GM21390 (cell line): ENCODE results near the gene ELF2.
"Not testable (repeated sequence)": the region's sequence is repeated elsewhere in the genome, so short reads cannot be mapped to it uniquely, and the experiment has no call there.

Source experiments
- ATAC-seq: cut with Tn5 transposase; IDR thresholded peaks from one replicate; pipeline ENCODE4 v1.9.1; 2021; ENCODE audit not compliant: unreplicated experiment

Gene ELF2

DNA sequence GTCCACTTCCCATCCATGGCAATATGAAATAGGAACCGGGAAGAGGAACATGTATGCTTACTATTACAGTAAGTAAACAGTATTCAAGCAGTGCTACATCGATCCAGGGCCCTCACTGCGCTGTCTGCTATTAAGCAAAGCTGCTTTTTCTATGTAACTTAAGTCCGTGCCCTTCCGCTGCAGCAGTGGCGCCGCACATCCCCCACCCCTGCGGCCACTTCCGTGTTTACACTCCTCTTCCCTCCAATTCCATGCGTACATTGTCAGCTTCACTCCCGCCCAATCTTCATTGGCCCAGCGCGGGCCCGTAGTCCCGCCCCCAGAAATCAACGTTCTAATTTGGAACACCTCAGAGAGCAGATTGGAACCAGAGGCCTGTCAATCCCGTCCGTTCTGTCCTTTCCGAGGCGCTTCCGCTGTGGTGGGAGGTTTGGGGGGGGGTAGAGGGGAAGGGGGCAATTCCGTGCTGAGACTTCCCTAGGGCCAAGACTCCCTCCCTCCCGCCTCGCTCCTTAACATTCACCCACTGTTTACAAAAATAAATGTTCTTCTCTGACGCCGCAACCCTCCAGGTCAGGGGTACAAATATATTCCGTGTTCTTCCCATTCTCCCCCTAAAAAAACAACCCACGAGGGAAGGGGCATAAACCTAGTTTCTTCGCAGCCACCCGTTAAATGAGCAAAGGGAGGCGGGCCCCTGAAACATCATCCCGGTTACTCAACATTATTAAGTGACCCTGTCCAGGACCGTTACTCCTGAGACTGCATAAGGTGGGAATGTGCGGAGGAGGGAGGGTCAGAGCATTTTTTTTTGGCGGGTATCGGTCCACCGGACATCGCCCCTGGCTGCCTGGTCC lies 94.0 kb downstream of the ELF2 start:
- ATAC-seq = peak; percentile 84

DNA sequence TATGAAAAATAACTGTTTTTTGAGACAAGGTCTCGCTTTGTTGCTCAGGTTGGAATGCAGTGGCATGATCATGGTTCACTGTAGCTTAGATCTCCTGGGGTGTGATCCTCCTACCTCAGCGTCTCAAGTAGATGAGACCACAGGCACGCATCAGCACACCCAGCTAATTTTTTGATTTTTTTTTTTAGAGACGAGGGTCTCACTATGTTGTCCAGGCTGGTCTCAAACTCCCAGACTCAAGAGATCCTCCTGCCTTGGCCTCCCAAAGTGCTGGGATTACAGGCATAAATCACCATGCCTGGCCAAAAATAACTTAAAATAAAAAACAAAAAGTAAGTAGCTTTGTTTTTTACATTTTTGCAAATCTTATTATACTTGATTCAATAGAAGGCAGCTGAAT lies 98.1 kb downstream of the ELF2 start:
- no peak for ATAC-seq

DNA sequence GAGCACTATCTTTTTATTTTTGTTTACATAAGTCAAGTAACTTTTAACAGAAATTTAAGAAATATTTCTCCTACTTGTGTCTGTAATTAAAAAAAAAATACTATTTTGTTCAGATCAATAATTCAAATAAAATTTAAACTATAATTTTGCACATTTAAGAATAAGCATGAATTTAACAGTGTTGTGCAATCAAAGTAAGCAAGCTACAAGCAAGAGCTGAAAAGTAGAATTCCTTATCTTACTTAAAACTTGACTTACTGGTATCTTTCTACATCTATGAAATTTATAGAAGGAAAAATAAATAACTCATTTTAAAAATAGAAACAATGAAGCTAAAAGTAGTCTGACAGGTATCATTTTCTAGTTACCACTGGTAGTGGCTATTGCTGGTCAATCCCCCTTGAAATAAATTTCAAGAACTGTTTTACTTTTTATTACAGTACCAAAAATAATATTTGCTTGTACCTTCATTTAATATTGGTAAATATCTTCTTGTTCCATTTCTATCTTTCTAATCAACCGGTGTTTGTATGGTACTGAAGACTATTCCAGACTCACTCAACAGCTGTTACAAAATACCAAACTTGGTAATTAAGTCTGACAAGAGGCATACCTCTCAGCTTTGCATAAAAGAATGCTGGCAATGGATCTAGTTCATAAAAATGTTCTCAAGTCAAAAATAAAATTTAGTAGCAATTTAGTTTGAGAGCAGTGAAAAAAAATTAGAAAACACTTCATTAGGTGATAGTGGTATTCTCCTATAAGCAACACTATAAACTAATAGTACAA lies 99.3 kb downstream of the ELF2 start:
- no peak for ATAC-seq

- no peak for ATAC-seq
These were observed 100.8 kb downstream of the ELF2 start for GRCh38 chr4:139076016-139076744.

DNA sequence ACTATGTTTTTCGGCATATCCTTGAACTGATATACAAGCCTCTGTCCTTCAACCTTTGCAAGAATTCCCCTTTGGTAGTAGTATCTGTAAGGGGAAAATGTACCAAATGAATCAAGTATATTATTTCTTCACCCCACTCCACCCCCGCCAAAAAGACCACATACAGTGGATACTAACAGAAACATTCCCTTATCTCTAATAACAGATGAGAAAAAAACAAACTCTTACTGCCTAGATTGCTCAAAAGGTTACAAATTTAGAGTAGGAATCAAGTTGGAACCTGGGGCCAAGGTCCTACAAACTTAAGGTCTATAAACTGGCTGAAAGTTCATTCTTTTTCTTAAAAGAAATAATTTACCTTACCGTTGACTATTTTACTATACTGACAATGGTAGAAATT lies 116.4 kb downstream of the ELF2 start:
- ATAC-seq = no peak

DNA sequence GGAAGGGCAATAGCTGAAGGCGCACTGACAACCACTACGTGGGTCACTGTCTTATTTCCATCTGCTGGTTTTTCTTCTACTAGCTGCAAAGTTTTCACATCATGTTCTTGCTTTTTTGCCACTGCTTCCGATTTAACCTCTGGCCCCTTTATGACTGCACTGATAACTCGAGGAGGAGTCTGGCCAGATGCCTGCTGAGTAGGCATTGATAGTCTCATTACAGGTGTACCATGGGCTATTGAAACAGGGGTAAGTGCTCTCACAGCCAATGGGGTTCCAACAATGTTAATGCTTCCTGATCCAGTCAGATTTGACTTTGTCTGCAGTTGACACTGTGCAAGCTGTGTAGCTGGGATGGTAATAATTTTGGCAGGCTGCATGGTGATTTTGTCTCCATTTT lies 118.0 kb downstream of the ELF2 start:
- not testable (repeated sequence) for ATAC-seq

GRCh38 chr4:139054791-139055505 lies 122.1 kb downstream of the ELF2 start:
- ATAC-seq = no peak

GRCh38 chr4:139053909-139054308 lies 123.1 kb downstream of the ELF2 start:
- ATAC-seq = no peak

DNA sequence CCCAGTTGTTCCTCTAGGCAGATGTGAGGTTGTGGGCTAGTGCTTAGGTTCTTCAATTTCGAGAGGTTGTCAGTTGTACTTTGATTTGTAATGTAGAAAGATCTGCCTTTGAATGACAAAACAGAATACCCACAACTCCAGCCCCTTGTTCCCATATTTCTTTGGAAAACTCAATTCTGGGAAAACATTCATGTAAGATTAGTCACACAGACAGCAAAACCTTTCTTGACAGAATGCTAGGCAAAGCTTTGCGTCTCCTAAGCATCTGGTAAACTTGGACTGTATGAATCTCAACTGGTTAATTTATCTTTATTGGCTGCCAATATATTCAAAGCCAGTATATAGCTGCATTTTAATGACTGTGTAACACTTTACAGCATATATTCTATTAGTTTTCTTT lies 126.6 kb downstream of the ELF2 start:
- ATAC-seq = no peak

DNA sequence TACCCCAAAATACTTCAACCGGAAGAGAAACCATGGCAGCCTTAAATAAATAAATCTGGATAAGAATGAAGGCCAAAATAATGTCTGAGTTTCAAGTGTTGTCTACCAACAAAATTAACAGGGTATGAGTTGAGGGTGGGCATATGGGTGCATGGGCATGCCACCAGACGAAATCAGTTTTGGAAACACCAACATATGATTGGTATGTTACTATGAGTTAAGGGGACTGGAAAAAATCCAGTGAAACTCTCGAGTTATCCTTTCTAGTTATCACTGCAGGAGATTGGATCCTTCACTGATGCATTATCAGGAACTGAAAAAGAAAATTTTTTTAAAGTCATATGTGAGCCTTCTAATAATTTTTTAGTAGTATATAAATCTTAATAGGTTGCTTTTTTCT lies 129.0 kb downstream of the ELF2 start:
- no peak for ATAC-seq

DNA sequence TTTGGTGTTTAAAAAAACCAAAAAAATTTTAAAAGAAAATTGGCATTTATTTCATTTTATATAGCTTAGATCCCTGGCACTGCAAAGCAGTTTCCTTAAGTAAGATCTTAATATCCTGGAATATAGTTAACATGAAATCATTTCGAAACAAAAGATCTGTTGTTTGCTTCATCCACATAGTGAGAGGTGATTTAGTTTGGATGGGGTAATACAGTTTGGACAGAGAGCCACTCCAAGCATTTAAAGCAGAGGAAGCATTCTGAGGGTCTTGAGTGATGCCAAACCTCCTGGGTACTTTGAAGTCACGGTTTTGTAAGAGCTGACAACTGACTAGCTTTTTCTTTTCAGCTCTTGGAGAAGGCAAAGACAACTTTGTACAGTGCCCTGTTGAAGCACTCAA lies 132.7 kb downstream of the ELF2 start:
- no peak for ATAC-seq

DNA sequence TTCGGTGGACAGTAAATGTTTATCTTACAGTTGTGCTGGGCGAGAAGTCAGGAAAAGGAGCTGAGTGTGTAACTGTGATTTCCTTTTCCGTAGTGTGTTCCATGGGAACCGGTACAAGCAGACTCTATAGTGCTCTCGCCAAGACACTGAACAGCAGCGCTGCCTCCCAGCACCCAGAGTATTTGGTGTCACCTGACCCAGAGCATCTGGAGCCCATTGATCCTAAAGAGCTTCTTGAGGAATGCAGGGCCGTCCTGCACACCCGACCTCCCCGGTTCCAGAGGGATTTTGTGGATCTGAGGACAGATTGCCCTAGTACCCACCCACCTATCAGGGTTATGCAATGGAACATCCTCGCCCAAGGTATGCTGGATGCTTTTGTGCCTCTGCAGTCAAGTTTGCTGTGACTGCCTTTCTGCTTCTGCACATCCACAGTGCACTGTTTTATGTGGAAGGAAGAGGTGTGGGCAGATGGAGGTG lies 134.0 kb downstream of the ELF2 start:
- ATAC-seq = no peak

GRCh38 chr4:139038874-139039443 lies 138.1 kb downstream of the ELF2 start:
- no peak for ATAC-seq

DNA sequence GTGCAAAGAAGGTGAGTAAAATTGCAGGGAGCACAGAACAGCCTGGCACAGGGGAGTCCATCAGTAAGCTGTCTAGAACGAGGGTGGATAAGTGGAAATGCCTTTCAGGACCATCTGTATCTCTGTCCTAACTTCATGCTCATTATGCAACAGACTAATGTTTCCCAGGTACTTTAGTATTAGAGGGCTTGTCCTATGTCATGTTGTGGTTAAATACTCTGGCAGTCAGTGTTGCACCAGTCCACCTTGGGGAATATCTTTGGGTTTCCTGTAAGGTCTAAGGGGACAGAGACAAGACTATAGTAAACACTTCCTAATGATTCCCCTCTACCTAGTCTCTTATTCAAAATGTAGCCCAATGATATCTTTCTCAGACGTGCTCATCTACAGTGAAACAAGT lies 140.1 kb downstream of the ELF2 start:
- no peak for ATAC-seq

GRCh38 chr4:139035650-139036049 lies 141.4 kb downstream of the ELF2 start:
- no peak for ATAC-seq

DNA sequence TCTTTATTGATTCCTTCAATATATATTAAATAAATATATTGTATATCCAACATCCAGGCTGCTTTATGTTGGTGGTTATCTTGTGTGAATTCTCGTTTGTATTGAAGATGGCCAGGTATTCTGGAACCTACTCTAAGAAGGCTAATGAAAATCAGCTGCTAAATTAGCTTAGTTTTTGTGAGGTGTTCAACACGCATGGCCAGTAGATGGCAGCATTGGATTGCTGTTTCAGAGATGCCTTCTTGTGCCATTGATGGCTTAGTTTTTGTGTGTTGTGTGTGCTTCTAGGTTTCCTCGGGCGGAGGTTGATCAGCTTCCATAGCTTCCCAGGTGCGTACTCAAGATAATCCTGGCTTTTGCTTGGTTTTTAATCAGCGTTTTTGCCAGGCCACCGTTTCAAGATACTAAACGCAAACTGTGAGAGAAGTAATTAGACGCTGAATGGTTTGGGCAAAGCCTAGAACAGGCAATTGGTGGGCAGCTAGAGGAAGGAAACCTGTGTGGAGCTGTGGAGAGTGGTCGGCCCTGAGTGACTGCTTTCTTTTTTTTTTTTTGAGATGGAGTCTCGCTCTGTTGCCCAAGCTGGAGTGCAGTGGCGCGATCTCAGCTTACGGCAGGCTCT lies 146.3 kb downstream of the ELF2 start:
- peak; percentile 81 for ATAC-seq

GRCh38 chr4:139029866-139030363 lies 147.1 kb downstream of the ELF2 start:
- ATAC-seq = not testable (repeated sequence)

- ATAC-seq = no peak
These were observed 148.8 kb downstream of the ELF2 start for GRCh38 chr4:139028191-139028661.

DNA sequence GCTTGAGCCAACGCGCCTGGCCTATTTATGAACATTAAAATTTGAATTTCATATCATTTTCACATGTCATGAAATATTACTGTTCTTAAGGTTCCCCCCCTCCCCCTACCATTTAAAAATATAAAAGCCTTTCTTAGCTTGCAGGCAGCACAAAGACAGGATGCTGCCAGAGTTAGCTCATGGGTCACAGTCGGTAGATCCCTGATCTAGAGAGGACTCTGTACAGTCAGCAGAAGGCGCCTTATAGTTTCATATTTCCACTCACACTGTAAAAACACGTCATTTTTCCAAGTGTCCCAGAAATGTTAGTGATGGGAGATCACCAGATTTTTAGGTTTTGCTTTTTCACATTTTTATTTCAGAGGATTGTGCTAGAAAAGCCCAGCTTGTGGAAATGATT lies 149.2 kb downstream of the ELF2 start:
- ATAC-seq = no peak

GRCh38 chr4:139025841-139026240 lies 151.2 kb downstream of the ELF2 start:
- no peak for ATAC-seq
